Gastrocnemius medialis (tissue), 4 donors: ENCODE measurements around the gene PIP4K2A.

ENCODE experiments used
- CTCF ChIP-seq, 5 experiments: fragments of 450-650 bp in 3 of 5; fragments of 200-600 bp in 2 of 5; sonication (generic) in 2 of 5; IDR thresholded peaks in 4 of 5; conservative IDR thresholded peaks in 1 of 5; 1 replicate in 4 of 5; 2 replicates in 1 of 5; pipeline ENCODE4 v1.5.1; 2016 to 2019; ENCODE audit warnings: antibody characterized with exemption in 5 of 5, mild to moderate bottlenecking in 3 of 5, moderate library complexity in 3 of 5
- POLR2A ChIP-seq, 2 donors: fragments of 450-650 bp; IDR thresholded peaks; one replicate each; pipeline ENCODE4 v1.6.1; 2017; ENCODE audit warnings: antibody characterized with exemption in 2 of 2, mild to moderate bottlenecking in 2 of 2, moderate library complexity in 2 of 2

GRCh38 chr10:22736134-22736533, 21.8 kb upstream of the PIP4K2A start:
- TF ChIP-seq CTCF (IDR thresholded peaks at IDR 0.05 in 4 of 5, conservative IDR thresholded peaks at IDR 0.05 in 1 of 5): no peak
- no peak for TF ChIP-seq POLR2A (IDR thresholded peaks at IDR 0.05)
